Activated naive CD4-positive, alpha-beta T cell treated with anti-CD3 and anti-CD28 coated beads, Interleukin-2, amount 50 U/mL, for 72 hours (primary cell): ENCODE data around the gene NUCB2. TPM values are rescaled to one million over a fixed set of nuclear protein-coding genes. Genes with fewer than 3 reads are reported as not detected.

Experiments used
- ATAC-seq, 2 donors: fragments of 150-1000 bp; cut with Tn5 transposase; 2 replicates each; pipeline ENCODE4 v1.10.0; 2021; ENCODE audit warnings: mild to moderate bottlenecking in 2 of 2, moderate library complexity in 2 of 2
- DNase-seq, 2 donors: peaks; one replicate each; pipeline ENCODE4 v3.0.0; 2021 to 2022; ENCODE audit warnings: low spot score in 2 of 2
- H3K27ac Mint-ChIP-seq, 2 donors: one replicate each; pipeline ENCODE4 v1.8.0; 2022; ENCODE audit warnings: mild to moderate bottlenecking in 2 of 2, mixed read lengths in 2 of 2
- H3K36me3 Mint-ChIP-seq, 2 donors: one replicate each; pipeline ENCODE4 v1.8.0; 2022; ENCODE audit warnings: mixed read lengths in 2 of 2
- H3K9me3 Mint-ChIP-seq, 2 donors: one replicate each; pipeline ENCODE4 v1.8.0; 2022; ENCODE audit warnings: mixed read lengths in 2 of 2
- total RNA-seq, 2 donors: library from RNA; stranded (reverse); gene quantifications; one replicate each; pipeline ENCODE4 v1.2.3, GENCODE V29; 2022

The NUCB2 gene
- total RNA-seq, 2 donors from 2014 or later, result 49.4 to 122 TPM

- Mint-ChIP-seq H3K36me3 (peaks cover 4 to 9% of the 10 kb centered on the region in 2 donors), H3K9me3 (no peaks in the 10 kb centered on the region), H3K27ac (no peak overlapping the region)
- ATAC-seq (peak; percentile 15 to 53), DNase-seq (no peak)
These were observed 17.5 kb downstream of the NUCB2 start for GRCh38 chr11:17294033-17294432.

DNA sequence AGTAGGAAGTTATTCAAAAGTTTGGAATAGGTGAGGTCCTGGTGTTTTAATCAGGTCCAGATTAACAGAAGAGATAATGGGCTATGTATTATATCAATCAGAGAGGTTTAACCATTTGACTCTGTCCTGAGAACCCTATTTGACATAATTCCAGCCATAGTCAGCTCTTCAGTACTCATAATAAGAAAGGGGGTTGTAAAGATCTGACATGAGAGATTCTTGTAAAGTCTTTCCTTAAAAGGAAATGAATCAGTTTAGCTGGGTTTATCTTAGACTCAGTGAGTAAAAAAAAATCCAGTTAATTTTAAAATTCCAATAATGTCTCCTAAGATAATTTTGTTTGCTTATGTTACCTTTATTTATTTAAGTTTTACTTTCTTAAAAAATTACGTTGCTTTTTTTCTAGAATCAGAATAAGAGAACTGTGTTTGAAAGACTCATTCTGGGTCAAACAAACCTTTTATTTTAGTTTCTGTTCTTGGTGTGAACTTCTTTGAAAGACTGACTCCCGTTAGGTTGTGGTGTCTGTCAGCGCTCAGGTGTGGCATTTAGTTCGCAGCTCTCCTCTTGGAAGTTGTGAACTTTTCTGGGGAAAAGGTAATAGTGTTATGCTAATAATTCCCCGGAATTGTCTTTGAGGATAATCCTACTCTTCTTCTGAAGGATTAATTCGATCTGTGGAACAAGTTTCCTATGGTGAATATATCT is 20.5 kb downstream of the NUCB2 start:
- Mint-ChIP-seq H3K27ac (peak overlapping the region; percentile 9 to 88), H3K9me3 (no peaks in the 10 kb centered on the region), H3K36me3 (peaks cover 4 to 12% of the 10 kb centered on the region in 2 donors)
- ATAC-seq (peak; percentile 73), DNase-seq (no peak)

- H3K36me3 Mint-ChIP-seq, result peaks cover 4 to 6% of the 10 kb centered on the region in 2 donors
These were observed 21.8 kb downstream of the NUCB2 start for GRCh38 chr11:17298302-17298701.

DNA sequence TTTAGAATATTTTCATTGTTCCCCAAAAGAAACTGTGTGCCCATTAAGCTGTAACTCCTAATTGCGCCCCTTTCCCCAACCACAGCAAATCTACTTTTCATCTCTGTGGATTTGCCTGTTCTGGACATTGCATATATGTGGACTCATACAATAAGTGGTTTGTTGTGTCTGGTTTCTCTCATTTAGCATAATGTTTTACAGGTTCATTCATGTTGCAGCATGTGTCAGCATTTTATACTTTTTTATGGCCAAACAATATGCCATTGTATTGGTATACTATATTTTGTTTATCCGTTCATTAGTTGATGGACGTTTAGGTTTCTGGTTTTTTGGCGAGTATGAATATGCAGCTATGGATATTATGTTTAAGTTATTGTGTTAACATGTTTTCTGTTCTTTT is 23.8 kb downstream of the NUCB2 start:
- DNase-seq (no peak), ATAC-seq (no peak)
- Mint-ChIP-seq H3K27ac (no peak overlapping the region), H3K9me3 (no peaks in the 10 kb centered on the region), H3K36me3 (peaks cover 4 to 6% of the 10 kb centered on the region in 2 donors)

More at GRCh38 chr11:17298302-17298701, 21.8 kb downstream of the NUCB2 start:
- peak; percentile 56 to 78 for DNase-seq
- H3K27ac Mint-ChIP-seq, result peak overlapping the region in 1 of 2 donors; percentile 15
- no peaks in the 10 kb centered on the region for H3K9me3 Mint-ChIP-seq
- peak; percentile 86 to 92 for ATAC-seq

GRCh38 chr11:17313349-17314231 is 37.1 kb downstream of the NUCB2 start:
- H3K36me3 Mint-ChIP-seq, result no peaks in the 10 kb centered on the region
- H3K27ac Mint-ChIP-seq, result no peak overlapping the region
- ATAC-seq (peak in 1 of 2 donors; percentile 82), DNase-seq (no peak)
- H3K9me3 Mint-ChIP-seq, result no peaks in the 10 kb centered on the region

DNA sequence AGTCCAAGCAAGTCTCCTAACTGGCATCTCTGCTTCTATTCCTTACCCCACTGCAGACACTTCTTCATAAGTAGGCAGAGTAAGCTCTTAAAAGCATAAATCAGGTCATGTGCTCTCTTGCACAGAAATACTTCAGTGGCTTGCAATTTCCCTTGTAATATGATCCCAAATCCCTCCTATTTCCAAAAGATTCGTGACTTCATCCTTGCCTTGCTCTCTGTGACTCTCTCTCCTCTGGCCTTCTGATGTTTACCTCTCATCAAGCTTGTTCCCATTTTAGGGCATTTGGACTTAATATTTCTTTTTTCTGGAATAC is 37.7 kb downstream of the NUCB2 start:
- no peaks in the 10 kb centered on the region for H3K9me3 Mint-ChIP-seq

DNA sequence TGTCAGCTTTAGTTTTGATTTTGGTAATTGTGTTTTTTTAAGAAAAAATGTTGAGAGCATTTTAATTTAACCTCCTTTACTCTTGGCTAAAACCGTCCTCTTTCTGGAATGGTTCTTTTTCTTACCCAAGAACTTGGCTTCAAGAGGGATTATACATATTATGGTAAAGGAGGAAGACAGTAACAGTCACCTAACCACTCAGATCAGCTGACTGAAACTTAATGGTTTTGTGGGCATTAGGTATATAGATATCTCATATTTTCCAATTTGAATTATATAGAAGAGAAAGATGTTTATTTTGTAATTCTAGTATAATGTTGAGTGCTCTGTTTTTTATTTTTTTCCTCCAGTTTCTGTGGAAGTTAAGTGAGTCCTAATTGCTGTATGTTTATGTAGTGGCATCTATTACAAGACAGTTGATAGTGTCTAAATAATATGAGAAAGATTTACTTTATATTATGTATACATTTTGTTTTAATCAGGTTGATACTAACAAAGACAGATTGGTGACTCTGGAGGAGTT is 38.4 kb downstream of the NUCB2 start:
- ATAC-seq (peak; percentile 67 to 75), DNase-seq (no peak)
- Mint-ChIP-seq H3K27ac (no peak overlapping the region), H3K36me3 (peaks cover 4 to 6% of the 10 kb centered on the region in 2 donors), H3K9me3 (no peaks in the 10 kb centered on the region)

More for the DNA sequence above, 37.7 kb downstream of the NUCB2 start:
- no peak for ATAC-seq
- Mint-ChIP-seq H3K27ac (no peak overlapping the region), H3K36me3 (peaks cover 0 to 2% of the 10 kb centered on the region in 2 donors)
- no peak for DNase-seq

DNA sequence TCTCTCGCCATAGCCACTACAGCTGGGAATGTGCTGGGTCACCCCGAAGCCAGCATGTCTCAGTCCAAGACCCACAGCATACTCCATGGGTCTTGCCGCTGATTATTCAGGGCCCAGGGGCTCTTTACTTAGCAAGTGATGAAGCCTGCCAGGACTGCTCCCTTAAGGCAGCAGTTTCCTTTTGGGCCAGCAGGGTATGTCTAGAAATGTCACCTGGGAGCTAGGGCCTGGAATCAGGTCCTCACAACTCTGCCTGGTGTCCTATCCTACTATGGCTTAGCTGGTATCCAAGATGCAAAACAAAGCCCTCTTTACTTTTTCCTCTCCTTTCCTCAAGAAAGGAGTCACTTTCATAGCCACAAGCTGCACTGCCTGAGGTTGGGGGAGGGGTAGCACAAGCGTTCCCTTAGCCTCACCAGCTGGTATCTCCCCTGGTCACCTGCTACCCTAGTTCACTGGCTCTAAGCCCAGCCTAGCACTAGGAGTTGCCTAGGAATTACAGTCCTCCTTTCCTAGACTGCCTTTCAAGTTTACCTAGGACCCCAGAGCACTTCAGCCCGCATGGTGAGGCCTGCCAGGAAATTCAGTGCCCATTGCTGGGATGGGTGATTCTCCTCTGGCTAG is 52.4 kb downstream of the NUCB2 start:
- DNase-seq (no peak), ATAC-seq (no peak)
- Mint-ChIP-seq H3K27ac (no peak overlapping the region), H3K36me3 (peaks cover 16 to 23% of the 10 kb centered on the region in 2 donors), H3K9me3 (peaks cover 0 to 2% of the 10 kb centered on the region in 2 donors)

GRCh38 chr11:17331669-17332068 is 55.1 kb downstream of the NUCB2 start:
- H3K9me3 Mint-ChIP-seq, result no peaks in the 10 kb centered on the region
- H3K36me3 Mint-ChIP-seq, result peaks cover 10 to 14% of the 10 kb centered on the region in 2 donors
- ATAC-seq (no peak), DNase-seq (no peak)
- H3K27ac Mint-ChIP-seq, result no peak overlapping the region

DNA sequence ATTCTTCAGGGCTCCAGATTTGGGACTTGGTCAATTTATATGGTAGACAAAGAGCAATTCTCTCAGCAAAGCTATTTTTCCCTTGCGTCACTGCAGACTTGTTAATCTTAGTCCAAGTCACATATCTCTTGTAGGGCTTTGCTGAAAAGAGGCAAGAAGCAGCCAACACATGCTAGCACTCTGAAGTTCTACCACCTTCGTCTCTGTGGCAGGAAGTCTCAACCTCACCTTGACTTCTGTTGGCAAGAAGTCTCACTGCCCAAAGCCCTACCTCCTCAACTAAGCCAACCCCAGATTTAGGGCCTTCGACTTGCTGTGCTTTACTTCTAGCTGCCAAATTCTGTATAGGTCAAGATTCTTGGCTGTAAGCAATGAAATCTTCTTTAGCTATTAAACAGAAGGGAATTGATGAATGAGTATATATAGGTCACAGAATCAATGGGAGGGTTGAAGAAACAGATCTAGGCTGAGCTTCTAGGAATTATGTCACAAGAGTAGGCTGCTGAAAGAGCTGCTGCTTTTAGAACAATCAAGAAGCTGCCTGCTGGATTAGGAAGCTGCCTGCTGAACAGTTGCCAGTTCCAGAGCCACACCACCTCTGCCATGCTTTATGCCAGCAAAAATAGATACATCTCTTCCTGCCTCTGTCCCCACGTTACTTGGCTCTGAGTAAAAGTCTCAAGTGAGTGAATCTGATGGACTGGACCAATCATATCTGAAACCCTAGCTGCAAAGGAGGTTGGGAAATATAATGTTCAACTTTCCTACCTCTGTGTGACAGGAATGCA is 57.5 kb downstream of the NUCB2 start:
- H3K27ac Mint-ChIP-seq, result no peak overlapping the region

GRCh38 chr11:17343257-17343656 is 66.7 kb downstream of the NUCB2 start:
- Mint-ChIP-seq H3K36me3 (no peaks in the 10 kb centered on the region), H3K27ac (no peak overlapping the region), H3K9me3 (no peaks in the 10 kb centered on the region)
- ATAC-seq, result no peak
- DNase-seq, result no peak

More for the DNA sequence above, 57.5 kb downstream of the NUCB2 start:
- Mint-ChIP-seq H3K9me3 (no peaks in the 10 kb centered on the region), H3K36me3 (peaks cover 0 to 5% of the 10 kb centered on the region in 2 donors)
- no peak for ATAC-seq
- DNase-seq, result no peak

DNA sequence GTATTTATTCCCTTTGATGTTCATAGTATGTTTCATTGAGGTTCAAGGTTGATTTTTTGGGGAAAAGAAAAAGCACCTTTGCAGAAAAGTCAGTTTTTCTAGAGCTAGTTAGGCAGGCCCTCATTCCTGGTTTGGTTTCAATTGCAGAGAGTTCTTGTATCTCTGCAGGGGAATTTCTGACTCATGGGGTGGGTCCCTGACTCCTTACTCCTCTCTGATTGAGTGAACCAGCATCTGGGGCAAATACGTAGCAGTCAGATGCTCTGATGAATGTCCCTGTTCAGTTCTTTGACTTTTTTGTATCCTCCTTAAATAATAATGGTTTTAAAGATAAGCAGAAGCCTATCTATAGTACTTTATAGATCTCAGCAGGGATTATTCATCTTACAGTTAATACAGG is 67.4 kb downstream of the NUCB2 start:
- Mint-ChIP-seq H3K36me3 (no peaks in the 10 kb centered on the region), H3K9me3 (no peaks in the 10 kb centered on the region), H3K27ac (peak overlapping the region; percentile 47 to 61)
- ATAC-seq, result peak; percentile 100
- DNase-seq, result peak in 1 of 2 donors; percentile 50

DNA sequence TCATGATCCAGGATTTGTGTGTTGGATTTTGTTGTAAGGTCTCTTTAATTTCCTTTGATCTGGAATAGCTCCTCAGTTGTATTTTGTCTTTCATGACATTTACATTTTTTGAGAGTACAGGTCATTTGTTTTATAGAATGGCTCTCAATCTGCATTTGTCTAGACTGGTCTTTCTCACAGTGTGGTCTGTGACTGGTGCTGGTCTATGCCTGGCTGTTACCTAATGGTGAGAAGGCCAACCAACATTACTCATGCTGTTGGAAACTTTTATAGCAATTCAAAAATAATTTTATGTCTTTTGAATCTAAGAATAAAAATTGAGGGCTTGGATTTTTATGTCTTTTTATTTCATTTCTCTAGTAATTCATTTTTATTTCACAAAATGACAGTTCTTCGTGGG is 71.1 kb downstream of the NUCB2 start:
- ATAC-seq (no peak), DNase-seq (no peak)
- Mint-ChIP-seq H3K27ac (no peak overlapping the region), H3K9me3 (no peaks in the 10 kb centered on the region), H3K36me3 (peaks cover 0 to 3% of the 10 kb centered on the region in 2 donors)

DNA sequence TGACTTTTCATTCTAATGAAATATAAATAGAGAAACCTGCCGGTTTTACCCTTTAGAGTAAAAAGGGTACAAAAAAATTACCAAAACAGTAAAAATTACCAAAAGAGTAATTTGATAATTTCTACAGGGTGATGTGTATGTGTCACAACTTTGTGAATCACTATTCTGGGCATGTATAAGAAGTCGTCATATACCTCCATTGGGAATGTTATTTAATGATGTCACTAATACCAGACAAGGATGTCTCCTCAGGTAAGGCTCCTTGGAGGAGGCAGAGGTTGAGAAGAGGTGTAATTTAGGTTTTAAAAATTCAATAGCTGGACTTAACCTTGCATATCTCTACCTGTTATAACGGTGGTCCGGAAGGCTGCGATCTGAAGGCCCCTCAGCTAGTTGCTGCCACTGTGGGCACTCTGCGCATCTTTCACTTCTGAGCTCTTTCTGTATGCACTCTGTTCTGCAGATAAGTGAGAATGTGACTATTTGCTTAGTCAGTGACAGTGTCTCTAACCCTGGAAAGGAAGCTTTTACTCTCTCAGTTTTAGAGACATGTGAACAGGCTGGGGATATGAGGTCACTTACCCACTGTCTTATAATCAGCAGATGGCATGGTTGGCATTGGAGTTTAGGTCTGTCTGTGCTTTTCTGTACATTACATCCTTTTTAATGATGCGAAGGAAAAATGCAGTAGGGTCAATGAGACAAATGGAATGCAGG is 74.1 kb downstream of the NUCB2 start:
- Mint-ChIP-seq H3K36me3 (peaks cover 0 to 7% of the 10 kb centered on the region in 2 donors), H3K9me3 (no peaks in the 10 kb centered on the region), H3K27ac (peak overlapping the region in 1 of 2 donors; percentile 70)
- ATAC-seq, result peak; percentile 49 to 63
- no peak for DNase-seq

DNA sequence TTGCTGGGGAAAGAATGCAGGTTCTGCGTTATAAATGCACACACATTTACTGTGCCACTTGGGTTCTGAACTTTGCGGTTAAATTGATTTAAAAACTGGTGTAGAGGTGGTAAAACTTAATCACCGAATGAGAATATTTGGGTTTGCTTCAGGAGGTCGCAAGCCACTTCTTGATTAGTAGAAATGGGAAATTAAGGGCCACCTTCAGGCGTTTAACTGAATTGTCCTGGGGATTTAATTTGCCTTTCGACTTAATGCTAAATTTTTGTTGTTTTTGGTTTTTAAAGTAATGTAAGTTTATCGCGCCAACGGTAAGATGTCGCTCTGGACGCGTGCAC is 74.6 kb downstream of the NUCB2 start:
- Mint-ChIP-seq H3K9me3 (no peaks in the 10 kb centered on the region), H3K36me3 (peaks cover 0 to 7% of the 10 kb centered on the region in 2 donors), H3K27ac (peak overlapping the region in 1 of 2 donors; percentile 70)
- ATAC-seq (no peak), DNase-seq (no peak)
